ENCODE data around the gene KCNQ5.

The KCNQ5 gene

DNA sequence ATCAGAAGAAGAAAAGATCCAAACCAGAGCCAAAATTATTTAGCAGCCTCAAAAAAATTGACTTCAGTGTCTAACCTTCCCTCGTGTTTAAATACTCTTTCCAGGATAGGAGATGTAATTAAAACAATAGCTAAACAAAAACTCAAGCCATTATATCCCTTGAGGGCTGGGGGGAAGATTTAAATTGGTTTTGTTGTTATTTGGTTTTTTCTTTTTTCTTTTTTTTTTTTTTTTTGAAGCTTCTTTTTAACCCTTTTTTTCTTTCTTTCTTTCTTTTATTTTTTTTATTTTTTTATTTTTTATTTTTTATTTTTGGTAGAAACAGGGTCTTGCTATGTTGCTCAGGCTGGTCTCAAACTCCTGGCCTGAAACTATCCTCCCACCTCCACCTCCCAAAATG is 334.4 kb downstream of the KCNQ5 start:
- Histone ChIP-seq H3K4me2 (ENCODE audit: low read length) (no peak overlapping the region), H3K79me2 (ENCODE audit: low read length) (no peaks in the 10 kb centered on the region), H3K36me3 (replicated peaks; ENCODE audit: low read depth, low read length) (no peaks in the 10 kb centered on the region), H2AFZ (ENCODE audit: low read depth, low read length) (no peak overlapping the region), H3K9ac (ENCODE audit: low read length) (no peak overlapping the region), H3K4me1 (ENCODE audit: low read length) (peaks cover 6% of the 10 kb centered on the region; the same call in 1 of the 2 replicates), H3K4me3 (ENCODE audit: low read length) (no peak overlapping the region), H3K27me3 (ENCODE audit: low read depth, low read length) (no peaks in the 10 kb centered on the region), H4K20me1 (ENCODE audit: insufficient read depth, low read length) (no peaks in the 10 kb centered on the region), H3K9me3 (ENCODE audit: insufficient read depth, low read length) (no peaks in the 10 kb centered on the region), H3K27ac (ENCODE audit: low read length) (no peak overlapping the region)
- no peak for TF ChIP-seq EZH2phosphoT487 (IDR thresholded peaks at IDR 0.05; ENCODE audit: low read depth)
- TF ChIP-seq, protein P1, sequence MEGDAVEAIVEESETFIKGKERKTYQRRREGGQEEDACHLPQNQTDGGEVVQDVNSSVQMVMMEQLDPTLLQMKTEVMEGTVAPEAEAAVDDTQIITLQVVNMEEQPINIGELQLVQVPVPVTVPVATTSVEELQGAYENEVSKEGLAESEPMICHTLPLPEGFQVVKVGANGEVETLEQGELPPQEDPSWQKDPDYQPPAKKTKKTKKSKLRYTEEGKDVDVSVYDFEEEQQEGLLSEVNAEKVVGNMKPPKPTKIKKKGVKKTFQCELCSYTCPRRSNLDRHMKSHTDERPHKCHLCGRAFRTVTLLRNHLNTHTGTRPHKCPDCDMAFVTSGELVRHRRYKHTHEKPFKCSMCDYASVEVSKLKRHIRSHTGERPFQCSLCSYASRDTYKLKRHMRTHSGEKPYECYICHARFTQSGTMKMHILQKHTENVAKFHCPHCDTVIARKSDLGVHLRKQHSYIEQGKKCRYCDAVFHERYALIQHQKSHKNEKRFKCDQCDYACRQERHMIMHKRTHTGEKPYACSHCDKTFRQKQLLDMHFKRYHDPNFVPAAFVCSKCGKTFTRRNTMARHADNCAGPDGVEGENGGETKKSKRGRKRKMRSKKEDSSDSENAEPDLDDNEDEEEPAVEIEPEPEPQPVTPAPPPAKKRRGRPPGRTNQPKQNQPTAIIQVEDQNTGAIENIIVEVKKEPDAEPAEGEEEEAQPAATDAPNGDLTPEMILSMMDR (IDR thresholded peaks at IDR 0.05; ENCODE audit: low read depth, low read length), result no peak

DNA sequence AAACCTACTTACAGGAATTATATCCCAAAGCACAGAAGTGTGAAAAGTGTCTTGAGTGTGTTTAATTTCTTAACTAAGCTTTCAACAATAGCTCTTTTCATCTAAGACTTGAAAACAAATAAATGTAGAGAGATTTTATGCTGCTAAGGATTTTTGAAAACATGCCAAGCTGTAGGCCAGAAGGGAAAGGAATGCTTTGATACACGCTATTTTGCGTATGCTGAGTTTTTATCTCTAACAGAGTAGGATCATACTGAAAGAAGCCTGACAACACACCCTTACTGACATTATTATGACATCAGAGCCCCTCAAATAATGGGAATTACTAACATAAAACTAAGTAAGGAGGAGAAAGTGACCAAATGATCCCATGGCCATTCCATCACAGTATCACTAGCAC is 338.0 kb downstream of the KCNQ5 start:
- H3K27me3 ChIP-seq (ENCODE audit: low read depth, low read length), result no peaks in the 10 kb centered on the region
- no peak overlapping the region for H3K4me2 ChIP-seq (ENCODE audit: low read length)
- H3K79me2 ChIP-seq (ENCODE audit: low read length), result no peaks in the 10 kb centered on the region
- H3K27ac ChIP-seq (ENCODE audit: low read length), result no peak overlapping the region
- no peak overlapping the region for H2AFZ ChIP-seq (ENCODE audit: low read depth, low read length)
- no peaks in the 10 kb centered on the region for H4K20me1 ChIP-seq (ENCODE audit: insufficient read depth, low read length)
- H3K9me3 ChIP-seq (ENCODE audit: insufficient read depth, low read length), result no peaks in the 10 kb centered on the region
- no peak overlapping the region for H3K4me3 ChIP-seq (ENCODE audit: low read length)
- peaks cover 6% of the 10 kb centered on the region; the same call in 1 of the 2 replicates for H3K4me1 ChIP-seq (ENCODE audit: low read length)
- no peak overlapping the region for H3K9ac ChIP-seq (ENCODE audit: low read length)
- no peaks in the 10 kb centered on the region for H3K36me3 ChIP-seq (replicated peaks; ENCODE audit: low read depth, low read length)
- TF ChIP-seq, protein P1 (IDR thresholded peaks at IDR 0.05; ENCODE audit: low read depth, low read length), result no peak
- no peak for TF ChIP-seq EZH2phosphoT487 (IDR thresholded peaks at IDR 0.05; ENCODE audit: low read depth)

DNA sequence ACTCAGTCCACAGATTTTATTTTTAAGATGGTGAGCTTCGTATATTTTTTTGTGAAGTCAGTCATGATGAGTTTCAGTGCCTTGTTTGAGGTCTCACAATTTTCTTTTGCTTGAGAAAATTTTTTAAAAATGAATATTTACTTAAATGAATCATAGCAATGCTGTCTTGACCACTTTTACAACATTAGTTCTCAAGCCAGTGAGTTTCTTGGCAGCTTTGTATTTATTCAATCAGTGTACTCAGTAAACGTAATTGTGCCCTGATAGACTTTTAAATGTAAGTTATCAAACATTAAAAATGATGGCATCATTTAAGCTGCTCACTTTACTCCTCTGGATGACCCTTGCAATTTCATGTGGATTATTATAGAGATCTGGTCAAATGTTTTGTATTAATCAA is 342.1 kb downstream of the KCNQ5 start:
- no peak overlapping the region for H3K9ac ChIP-seq (ENCODE audit: low read length)
- no peaks in the 10 kb centered on the region for H3K79me2 ChIP-seq (ENCODE audit: low read length)
- no peak overlapping the region for H3K4me2 ChIP-seq (ENCODE audit: low read length)
- H3K4me1 ChIP-seq (ENCODE audit: low read length), result no peaks in the 10 kb centered on the region
- no peak for TF ChIP-seq EZH2phosphoT487 (IDR thresholded peaks at IDR 0.05; ENCODE audit: low read depth)
- TF ChIP-seq, protein P1 (IDR thresholded peaks at IDR 0.05; ENCODE audit: low read depth, low read length), result no peak
- H2AFZ ChIP-seq (ENCODE audit: low read depth, low read length), result no peak overlapping the region
- no peak overlapping the region for H3K4me3 ChIP-seq (ENCODE audit: low read length)
- H4K20me1 ChIP-seq (ENCODE audit: insufficient read depth, low read length), result no peaks in the 10 kb centered on the region
- H3K36me3 ChIP-seq (replicated peaks; ENCODE audit: low read depth, low read length), result no peaks in the 10 kb centered on the region
- H3K9me3 ChIP-seq (ENCODE audit: insufficient read depth, low read length), result no peaks in the 10 kb centered on the region
- no peaks in the 10 kb centered on the region for H3K27me3 ChIP-seq (ENCODE audit: low read depth, low read length)
- H3K27ac ChIP-seq (ENCODE audit: low read length), result no peak overlapping the region

DNA sequence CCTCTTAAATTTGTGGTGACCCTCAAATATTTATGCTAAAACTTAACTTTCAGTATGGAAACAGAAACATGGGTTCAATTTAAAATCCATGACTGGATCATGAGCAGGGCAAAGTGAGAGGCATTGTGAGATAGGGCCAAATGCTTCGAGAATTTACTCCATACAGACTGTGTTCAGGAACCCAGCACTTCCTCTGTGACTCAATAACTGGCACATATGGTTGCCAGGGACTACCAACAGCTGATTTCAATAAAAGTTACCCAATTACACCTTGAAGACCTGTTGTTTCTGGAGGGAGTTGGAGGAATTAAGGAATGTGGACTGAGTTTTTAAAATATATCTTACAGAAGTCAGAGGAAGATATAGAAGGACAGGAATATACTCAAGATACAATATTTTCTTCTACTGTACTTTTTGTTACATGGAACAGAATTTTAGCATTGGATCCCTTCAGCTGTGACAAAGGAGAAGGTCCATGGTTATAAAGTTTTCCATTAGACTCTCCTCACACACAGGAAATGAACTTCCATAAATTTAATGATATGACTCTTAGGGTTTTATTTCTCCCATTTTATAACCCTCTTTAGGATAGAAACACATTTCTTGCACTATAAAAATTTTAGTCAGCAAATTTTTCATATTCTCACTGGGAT is 344.9 kb downstream of the KCNQ5 start:
- H3K4me2 ChIP-seq (ENCODE audit: low read length), result no peak overlapping the region
- no peaks in the 10 kb centered on the region for H3K4me1 ChIP-seq (ENCODE audit: low read length)
- H2AFZ ChIP-seq (ENCODE audit: low read depth, low read length), result no peak overlapping the region
- H3K79me2 ChIP-seq (ENCODE audit: low read length), result no peaks in the 10 kb centered on the region
- no peaks in the 10 kb centered on the region for H3K9me3 ChIP-seq (ENCODE audit: insufficient read depth, low read length)
- no peaks in the 10 kb centered on the region for H3K27me3 ChIP-seq (ENCODE audit: low read depth, low read length)
- H4K20me1 ChIP-seq (ENCODE audit: insufficient read depth, low read length), result no peaks in the 10 kb centered on the region
- H3K9ac ChIP-seq (ENCODE audit: low read length), result no peak overlapping the region
- no peak for TF ChIP-seq EZH2phosphoT487 (IDR thresholded peaks at IDR 0.05; ENCODE audit: low read depth)
- TF ChIP-seq, protein P1 (IDR thresholded peaks at IDR 0.05; ENCODE audit: low read depth, low read length), result no peak
- no peaks in the 10 kb centered on the region for H3K36me3 ChIP-seq (replicated peaks; ENCODE audit: low read depth, low read length)
- H3K4me3 ChIP-seq (ENCODE audit: low read length), result no peak overlapping the region
- H3K27ac ChIP-seq (ENCODE audit: low read length), result no peak overlapping the region
